IMR-90 (cell line): ENCODE measurements around the gene ELP4. TPM values are rescaled to one million over a fixed set of nuclear protein-coding genes. Genes with fewer than 3 reads are reported as not detected.
"Not testable (repeated sequence)": the region's sequence is repeated elsewhere in the genome, so short reads cannot be mapped to it uniquely, and the experiment has no call there.

Experiments used
- ATAC-seq: fragments of 200-7000 bp; cut with Tn5 transposase; 2 replicates; pipeline ENCODE4 v1.9.1; 2020; ENCODE audit warnings: low read depth, mild to moderate bottlenecking, moderate library complexity
- BruUV-seq: library from RNA; stranded (reverse); fragments of 400-500 nt; replicated peaks from 2 replicates; lab custom pipeline; 2021; lab: Mats Ljungman, UMichigan
- CTCF ChIA-PET: fragments of 300-600 bp; formaldehyde crosslinking; extraction: SDS; loops from one replicate; lab custom pipeline; 2021; ENCODE audit warnings: antibody characterized with exemption; lab: Yijun Ruan, JAX
- POLR2A ChIA-PET: fragments of 300-600 bp; sonication (Branson Sonifier 250); formaldehyde crosslinking; loops from one replicate; lab custom pipeline; 2022; ENCODE audit warnings: antibody characterized with exemption; ENCODE audit not compliant: unreplicated experiment; lab: Charles Lee
- DNase-seq: peaks from one replicate; pipeline ENCODE4 v3.0.0; 2013
- H2AFZ ChIP-seq: replicated peaks from 2 replicates; pipeline ENCODE3; 2013; ENCODE audit warnings: low read length, mild to moderate bottlenecking; ENCODE audit not compliant: poor library complexity
- H2AK5ac ChIP-seq: 2 replicates; pipeline ENCODE4 v1.6.1; 2013; ENCODE audit warnings: low read depth, low read length, inconsistent platforms
- H2AK9ac ChIP-seq: replicated peaks from 2 replicates; pipeline ENCODE3; 2013; ENCODE audit warnings: mild to moderate bottlenecking, low read depth, low read length, moderate library complexity; ENCODE audit not compliant: poor library complexity
- H2BK120ac ChIP-seq: 2 replicates; pipeline ENCODE4 v1.6.1; 2013; ENCODE audit warnings: low read depth, low read length, inconsistent platforms
- H2BK15ac ChIP-seq: 3 replicates; pipeline ENCODE4 v1.6.1; 2013; ENCODE audit warnings: low read depth, low read length, inconsistent platforms
- H2BK20ac ChIP-seq: 2 replicates; pipeline ENCODE4 v1.6.1; 2013; ENCODE audit warnings: low read depth, mild to moderate bottlenecking, inconsistent platforms, low read length, moderate library complexity
- H2BK5ac ChIP-seq: 2 replicates; pipeline ENCODE4 v1.6.1; 2013; ENCODE audit warnings: mild to moderate bottlenecking, low read depth, low read length, inconsistent platforms; ENCODE audit not compliant: poor library complexity, severe bottlenecking
- H3K14ac ChIP-seq: replicated peaks from 2 replicates; pipeline ENCODE4 v1.6.1; 2013; ENCODE audit warnings: low read depth, low read length, inconsistent platforms
- H3K18ac ChIP-seq: 2 replicates; pipeline ENCODE4 v1.6.1; 2013; ENCODE audit warnings: low read depth, low read length, control low read depth
- H3K23ac ChIP-seq: 2 replicates; pipeline ENCODE4 v1.6.1; 2013; ENCODE audit warnings: low read depth, low read length, inconsistent platforms
- H3K27ac ChIP-seq: 2 replicates; pipeline ENCODE4 v1.5.1; 2013; ENCODE audit warnings: mild to moderate bottlenecking, control low read depth, low read length; ENCODE audit not compliant: insufficient read depth
- H3K27me3 ChIP-seq: 2 replicates; pipeline ENCODE4 v1.6.1; 2013; ENCODE audit warnings: low read length; ENCODE audit not compliant: control insufficient read depth, insufficient read depth
- H3K36me3 ChIP-seq: 2 replicates; pipeline ENCODE4 v1.6.1; 2013; ENCODE audit warnings: low read length, mixed read lengths; ENCODE audit not compliant: control insufficient read depth, insufficient read depth
- H3K4ac ChIP-seq: 2 replicates; pipeline ENCODE4 v1.6.1; 2013; ENCODE audit warnings: low read depth, low read length, inconsistent platforms
- H3K4me1 ChIP-seq: 2 replicates; pipeline ENCODE4 v1.6.1; 2013; ENCODE audit warnings: low read length, mixed read lengths; ENCODE audit not compliant: control insufficient read depth, insufficient read depth
- H3K4me2 ChIP-seq: 2 replicates; pipeline ENCODE4 v1.6.1; 2013; ENCODE audit warnings: low read depth, mild to moderate bottlenecking, control low read depth, low read length, moderate library complexity
- H3K4me3 ChIP-seq: 2 replicates; pipeline ENCODE4 v1.5.1; 2013; ENCODE audit warnings: low read depth, mild to moderate bottlenecking, control low read depth, low read length, moderate library complexity; ENCODE audit not compliant: insufficient read depth
- H3K56ac ChIP-seq: 2 replicates; pipeline ENCODE4 v1.6.1; 2013; ENCODE audit warnings: low read length, inconsistent platforms; ENCODE audit not compliant: insufficient read depth; ENCODE audit errors: extremely low read depth
- H3K79me1 ChIP-seq, 2 experiments: 2 replicates each; pipeline ENCODE4 v1.6.1; 2013; ENCODE audit warnings: low read length in 2 of 2, inconsistent platforms in 1 of 2, low read depth in 1 of 2
- H3K9ac ChIP-seq: 2 replicates; pipeline ENCODE4 v1.6.1; 2013; ENCODE audit warnings: low read depth, low read length, control low read depth
- H3K9me1 ChIP-seq: 2 replicates; pipeline ENCODE4 v1.6.1; 2013; ENCODE audit warnings: low read length, inconsistent platforms; ENCODE audit not compliant: insufficient read depth
- H3K9me3 ChIP-seq: 2 replicates; pipeline ENCODE4 v1.6.1; 2013; ENCODE audit warnings: low read length; ENCODE audit not compliant: control insufficient read depth, insufficient read depth
- H4K20me1 ChIP-seq: 2 replicates; pipeline ENCODE4 v1.6.1; 2013; ENCODE audit warnings: low read length, inconsistent platforms; ENCODE audit not compliant: insufficient read depth
- H4K5ac ChIP-seq: 2 replicates; pipeline ENCODE4 v1.6.1; 2013; ENCODE audit warnings: mild to moderate bottlenecking, low read depth, low read length, control low read depth
- H4K8ac ChIP-seq, 2 experiments: 2 replicates each; pipeline ENCODE4 v1.6.1; 2013; ENCODE audit warnings: low read depth in 2 of 2, low read length in 2 of 2, control low read depth in 1 of 2, inconsistent platforms in 1 of 2
- H4K91ac ChIP-seq: 2 replicates; pipeline ENCODE4 v1.6.1; 2013; ENCODE audit warnings: low read depth, low read length, inconsistent platforms; ENCODE audit not compliant: insufficient read depth
- WGBS, 2 experiments: methylation state at CpG; one replicate each; pipeline versions ENCODE4 v1.1.5 to v1.1.7; 2013; ENCODE audit warnings: missing lambda C conversion rate in 2 of 2; ENCODE audit not compliant: insufficient read length in 1 of 2; ENCODE audit errors: extremely low coverage in 2 of 2; 5-methylcytosine and 5-hydroxymethylcytosine counted together
- dilution Hi-C: fragments of 300-500 bp; cut with HindIII; formaldehyde crosslinking; loops from one replicate; pipeline ENCODE4 v1.14.3; 2018; ENCODE audit warnings: low sequenced_read_pairs; ENCODE audit not compliant: unreplicated experiment
- in situ Hi-C: fragments of 300-500 bp; cut with MboI; formaldehyde crosslinking; loops from 3 replicates; pipeline ENCODE4 v1.14.3; 2019; ENCODE audit warnings: low sequenced_read_pairs, inconsistent platforms, mixed read lengths
- intact Hi-C: fragments of 100-400 bp; cut with micrococcal nuclease; formaldehyde crosslinking; loops from 2 replicates; pipeline ENCODE4 v1.10.0; 2022
- polyA plus RNA-seq, 3 experiments: library from polyadenylated mRNA; depleted of rRNA; stranded (reverse); fragments of >200 nt; gene quantifications; 2 replicates each; pipeline ENCODE4 v1.2.3, GENCODE V29; 2012; ENCODE audit warnings: low replicate concordance in 1 of 3
- total RNA-seq: library from RNA; depleted of rRNA; stranded (reverse); fragments of >200 nt; gene quantifications from 2 replicates; pipeline ENCODE4 v1.2.3, GENCODE V29; 2012

ELP4 gene
- total and polyA plus RNA-seq, 2 of the 4 experiments (the other 2 are of a cell fraction), result 8.4 to 20.4 TPM

DNA sequence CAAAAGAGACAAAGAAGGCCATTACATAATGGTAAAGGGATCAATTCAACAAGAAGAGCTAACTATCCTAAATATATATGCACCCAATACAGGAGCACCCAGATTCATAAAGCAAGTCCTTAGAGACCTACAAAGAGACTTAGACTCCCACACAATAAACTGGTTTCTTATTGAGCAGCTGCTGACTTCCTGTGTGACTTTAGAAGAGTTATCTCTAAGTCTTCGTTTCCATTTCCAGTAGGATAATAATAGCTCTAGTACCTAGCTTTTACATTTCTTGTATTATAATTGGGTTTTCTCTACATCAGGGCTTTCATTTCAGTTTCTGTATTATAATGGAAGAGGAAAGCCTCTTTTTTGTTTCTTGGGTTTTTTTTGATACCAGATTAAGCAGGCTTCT, 187.5 kb downstream of the ELP4 start:
- H3K4ac ChIP-seq, ATAC-seq, H3K9me1 ChIP-seq, H4K5ac ChIP-seq, H3K18ac ChIP-seq, H3K9ac ChIP-seq, H3K4me1 ChIP-seq, H2AK5ac ChIP-seq, H2BK5ac ChIP-seq, dilution Hi-C loops, POLR2A ChIA-PET, H3K4me2 ChIP-seq, intact Hi-C loops, H2BK20ac ChIP-seq, H3K27me3 ChIP-seq, H4K20me1 ChIP-seq, H3K23ac ChIP-seq, H3K27ac ChIP-seq, H3K36me3 ChIP-seq, H3K9me3 ChIP-seq, H3K79me1 ChIP-seq, H2BK120ac ChIP-seq, BruUV-seq, H3K4me3 ChIP-seq, H2AK9ac ChIP-seq, H3K14ac ChIP-seq, H4K8ac ChIP-seq, CTCF ChIA-PET, in situ Hi-C loops, H4K91ac ChIP-seq, H3K56ac ChIP-seq, DNase-seq, H2BK15ac ChIP-seq, H2AFZ ChIP-seq: not testable (repeated sequence)
- WGBS, 2 experiments, result no CpG with 5 or more reads among the region's 1 CpG
